Tibial nerve (tissue), 4 donors: ENCODE measurements around the gene FUT4. TPM values are rescaled to one million over a fixed set of nuclear protein-coding genes. Genes with fewer than 3 reads are reported as not detected.
"Not testable (repeated sequence)": the region's sequence is repeated elsewhere in the genome, so short reads cannot be mapped to it uniquely, and the experiment has no call there.

ENCODE experiments used
- DNase-seq, 2 donors: peaks; one replicate each; pipeline ENCODE4 v3.0.0-alpha.2; 2019; ENCODE audit warnings: low spot score in 2 of 2
- H3K27ac ChIP-seq, 4 donors: fragments of 200-600 bp; sonication (generic) in 3 of 4; one replicate each; pipeline ENCODE4 v1.5.1; 2017 to 2019; ENCODE audit warnings: mild to moderate bottlenecking in 1 of 4
- H3K27me3 ChIP-seq, 2 donors: fragments of 200-600 bp; sonication (generic) in 1 of 2; one replicate each; pipeline versions ENCODE4 v1.5.1 to v1.6.0; 2017 to 2019
- H3K36me3 ChIP-seq, 3 donors: fragments of 200-600 bp; sonication (generic); one replicate each; pipeline ENCODE4 v1.5.1; 2018 to 2019
- H3K4me1 ChIP-seq, 4 donors: fragments of 200-600 bp; sonication (generic) in 3 of 4; one replicate each; pipeline ENCODE4 v1.5.1; 2017 to 2019
- H3K4me3 ChIP-seq, 4 donors: fragments of 200-600 bp; sonication (generic) in 3 of 4; one replicate each; pipeline ENCODE4 v1.5.1; 2017 to 2019; ENCODE audit warnings: mild to moderate bottlenecking in 1 of 4, moderate library complexity in 1 of 4
- H3K9me3 ChIP-seq, 4 donors: fragments of 200-600 bp; sonication (generic) in 3 of 4; one replicate each; pipeline ENCODE4 v1.5.1; 2017 to 2019
- CTCF ChIP-seq, 5 experiments: fragments of 200-600 bp in 3 of 5; fragments of 450-650 bp in 2 of 5; sonication (generic) in 3 of 5; IDR thresholded peaks; one replicate each; pipeline ENCODE4 v1.5.1; 2016 to 2019; ENCODE audit warnings: antibody characterized with exemption in 5 of 5, mild to moderate bottlenecking in 3 of 5, moderate library complexity in 2 of 5
- EP300 ChIP-seq, 2 donors: sonication (generic); formaldehyde crosslinking; IDR thresholded peaks; one replicate each; pipeline ENCODE4 v1.6.1; 2017; ENCODE audit warnings: antibody characterized with exemption in 2 of 2, mild to moderate bottlenecking in 1 of 2
- POLR2A ChIP-seq, 2 donors: fragments of 450-650 bp; IDR thresholded peaks; one replicate each; pipeline ENCODE4 v1.6.1; 2017; ENCODE audit warnings: antibody characterized with exemption in 2 of 2, mild to moderate bottlenecking in 2 of 2, moderate library complexity in 2 of 2
- WGBS, 2 donors: methylation state at CpG; one replicate each; pipeline ENCODE4 v1.1.5; 2018; 5-methylcytosine and 5-hydroxymethylcytosine counted together
- total RNA-seq, 4 donors: library from RNA; depleted of rRNA; stranded (reverse); fragments of >200 nt; gene quantifications; one replicate each; pipeline ENCODE4 v1.1.0, GENCODE V29; 2016

The FUT4 gene
- total RNA-seq, 4 donors from 2014 or later, result 5.4 to 11.0 (median 7.7) TPM

GRCh38 chr11:94550513-94550912 lies 6.8 kb downstream of the FUT4 start:
- Histone ChIP-seq H3K27ac (no peak overlapping the region), H3K4me3 (no peak overlapping the region), H3K27me3 (no peaks in the 10 kb centered on the region), H3K4me1 (peaks cover 0 to 42% (median 21%) of the 10 kb centered on the region in 4 donors), H3K36me3 (peaks cover 0 to 2% (median 0%) of the 10 kb centered on the region in 3 donors), H3K9me3 (no peaks in the 10 kb centered on the region)
- TF ChIP-seq POLR2A (IDR thresholded peaks at IDR 0.05) (no peak), CTCF (IDR thresholded peaks at IDR 0.05) (no peak), EP300 (IDR thresholded peaks at IDR 0.05) (no peak)
- 63 to 74% methylated on average over 4 of the region's 4 CpGs for WGBS, 2 donors
- DNase-seq, result no peak

- Histone ChIP-seq H3K4me3 (no peak overlapping the region), H3K27ac (no peak overlapping the region), H3K36me3 (no peaks in the 10 kb centered on the region), H3K9me3 (no peaks in the 10 kb centered on the region), H3K4me1 (peaks cover 0 to 31% (median 9%) of the 10 kb centered on the region in 4 donors), H3K27me3 (no peaks in the 10 kb centered on the region)
- 33 to 75% methylated on average over 1 of the region's 1 CpG for WGBS, 2 donors
- TF ChIP-seq CTCF (IDR thresholded peaks at IDR 0.05) (no peak), EP300 (IDR thresholded peaks at IDR 0.05) (no peak), POLR2A (IDR thresholded peaks at IDR 0.05) (no peak)
- DNase-seq, result no peak
These were observed 10.2 kb downstream of the FUT4 start for GRCh38 chr11:94553938-94554337.

- peaks cover 0 to 39% (median 5%) of the 10 kb centered on the region in 4 donors for H3K4me1 ChIP-seq
- WGBS, 2 donors, result 92 to 96% methylated on average over 8 of the region's 8 CpGs
These were observed 12.1 kb downstream of the FUT4 start for GRCh38 chr11:94555752-94556329.

GRCh38 chr11:94557421-94557820 lies 13.7 kb downstream of the FUT4 start:
- no peaks in the 10 kb centered on the region for H3K9me3 ChIP-seq
- H3K4me1 ChIP-seq, result peaks cover 0 to 39% (median 5%) of the 10 kb centered on the region in 4 donors
- H3K27me3 ChIP-seq, result no peaks in the 10 kb centered on the region
- no peaks in the 10 kb centered on the region for H3K36me3 ChIP-seq
- no peak overlapping the region for H3K27ac ChIP-seq
- DNase-seq, result no peak
- H3K4me3 ChIP-seq, result no peak overlapping the region
- no peak for TF ChIP-seq CTCF (IDR thresholded peaks at IDR 0.05)
- no peak for TF ChIP-seq POLR2A (IDR thresholded peaks at IDR 0.05)
- no peak for TF ChIP-seq EP300 (IDR thresholded peaks at IDR 0.05)

More at GRCh38 chr11:94555752-94556329, 12.1 kb downstream of the FUT4 start:
- H3K36me3 ChIP-seq, DNase-seq, H3K27me3 ChIP-seq, H3K4me3 ChIP-seq, H3K27ac ChIP-seq, H3K9me3 ChIP-seq: not testable (repeated sequence)

- no peak for DNase-seq
- Histone ChIP-seq H3K27me3 (no peaks in the 10 kb centered on the region), H3K4me1 (peaks cover 0 to 39% (median 5%) of the 10 kb centered on the region in 4 donors), H3K36me3 (no peaks in the 10 kb centered on the region), H3K27ac (no peak overlapping the region), H3K4me3 (no peak overlapping the region), H3K9me3 (no peaks in the 10 kb centered on the region)
- TF ChIP-seq CTCF (IDR thresholded peaks at IDR 0.05) (no peak), POLR2A (IDR thresholded peaks at IDR 0.05) (no peak), EP300 (IDR thresholded peaks at IDR 0.05) (no peak)
- WGBS, 2 donors, result 40 to 46% methylated on average over 1 of the region's 1 CpG
These were observed 14.3 kb downstream of the FUT4 start for GRCh38 chr11:94557992-94558391.

- TF ChIP-seq POLR2A (IDR thresholded peaks at IDR 0.05) (no peak), EP300 (IDR thresholded peaks at IDR 0.05) (no peak), CTCF (IDR thresholded peaks at IDR 0.05) (no peak)
- no peak for DNase-seq
- H3K27ac ChIP-seq, result no peak overlapping the region
- peaks cover 0 to 41% (median 5%) of the 10 kb centered on the region in 4 donors for H3K4me1 ChIP-seq
- no peaks in the 10 kb centered on the region for H3K9me3 ChIP-seq
- H3K4me3 ChIP-seq, result no peak overlapping the region
- 90 to 97% methylated on average over 1 of the region's 1 CpG for WGBS, 2 donors
- H3K27me3 ChIP-seq, result no peaks in the 10 kb centered on the region
- no peaks in the 10 kb centered on the region for H3K36me3 ChIP-seq
These were observed 14.7 kb downstream of the FUT4 start for GRCh38 chr11:94558468-94558867.
